DND-41 (cell line): ENCODE measurements around the gene AURKB.
"Not testable (repeated sequence)": the region's sequence is repeated elsewhere in the genome, so short reads cannot be mapped to it uniquely, and the experiment has no call there.

ENCODE experiments used
- ATAC-seq: fragments of 200-7000 bp; cut with Tn5 transposase; 3 replicates; pipeline ENCODE4 v1.9.1; 2021; ENCODE audit warnings: low read depth; ENCODE audit not compliant: insufficient read depth
- DNase-seq: peaks from one replicate; pipeline ENCODE4 v3.0.0-alpha.2; 2020
- H2AFZ ChIP-seq: 2 replicates; pipeline ENCODE4 v1.6.0; 2012; ENCODE audit warnings: low read depth, low read length
- H3K27ac ChIP-seq: 2 replicates; pipeline ENCODE4 v1.5.1; 2012; ENCODE audit warnings: low read length, inconsistent platforms
- H3K27me3 ChIP-seq: fragments of 200-600 bp; sonication (generic); 2 replicates; pipeline ENCODE4 v1.6.0; 2012; ENCODE audit warnings: low read length, mild to moderate bottlenecking, inconsistent platforms; ENCODE audit not compliant: insufficient read depth, poor library complexity
- H3K36me3 ChIP-seq: 2 replicates; pipeline ENCODE4 v1.5.1; 2012; ENCODE audit warnings: low read length, inconsistent platforms; ENCODE audit not compliant: insufficient read depth
- H3K4me1 ChIP-seq: 2 replicates; pipeline ENCODE4 v1.5.1; 2012; ENCODE audit warnings: mild to moderate bottlenecking, low read length; ENCODE audit not compliant: insufficient read depth
- H3K4me2 ChIP-seq: 2 replicates; pipeline ENCODE4 v1.6.0; 2012; ENCODE audit warnings: mild to moderate bottlenecking, moderate library complexity, low read length, inconsistent platforms; ENCODE audit not compliant: insufficient read depth
- H3K4me3 ChIP-seq, 2 experiments: fragments of 200-600 bp in 1 of 2; shearing (Covaris generic) in 1 of 2; 2 replicates each; pipeline ENCODE4 v1.5.1; 2012 to 2016; ENCODE audit warnings: inconsistent platforms in 2 of 2, low read length in 2 of 2, mild to moderate bottlenecking in 2 of 2, low read depth in 1 of 2, moderate library complexity in 1 of 2
- H3K79me2 ChIP-seq: 2 replicates; pipeline ENCODE4 v1.6.0; 2012; ENCODE audit warnings: low read length, inconsistent platforms; ENCODE audit not compliant: insufficient read depth
- H3K9ac ChIP-seq: 2 replicates; pipeline ENCODE4 v1.6.0; 2012; ENCODE audit warnings: low read depth, mild to moderate bottlenecking, inconsistent platforms, low read length, moderate library complexity
- H3K9me3 ChIP-seq: 2 replicates; pipeline ENCODE4 v1.5.1; 2012; ENCODE audit warnings: low read length, moderate library complexity, mild to moderate bottlenecking, inconsistent platforms; ENCODE audit not compliant: insufficient read depth, severe bottlenecking
- H4K20me1 ChIP-seq: 2 replicates; pipeline ENCODE4 v1.6.0; 2012; ENCODE audit warnings: low read length; ENCODE audit not compliant: insufficient read depth
- CTCF ChIP-seq: IDR thresholded peaks from 2 replicates; pipeline ENCODE4 v1.5.1; 2012; ENCODE audit warnings: borderline replicate concordance, low read length, moderate library complexity, mild to moderate bottlenecking; ENCODE audit not compliant: poor library complexity, severe bottlenecking; ENCODE audit errors: extremely low read depth
- EZH2 ChIP-seq: IDR thresholded peaks from 3 replicates; pipeline ENCODE4 v1.6.1; 2012; ENCODE audit warnings: borderline replicate concordance, low read depth, mild to moderate bottlenecking, moderate library complexity, low read length, inconsistent platforms; ENCODE audit not compliant: severe bottlenecking

The AURKB gene

GRCh38 chr17:8222380-8222629 is 11.9 kb upstream of the AURKB start:
- H3K4me3 ChIP-seq = peak overlapping the region; percentile 32 to 81
- H3K9ac ChIP-seq = peak overlapping the region; percentile 89
- DNase-seq = no peak
- peak overlapping the region; percentile 76 for H3K4me2 ChIP-seq
- peak overlapping the region; percentile 84 for H2AFZ ChIP-seq
- H3K79me2 ChIP-seq = no peaks in the 10 kb centered on the region; the same call in 1 of the 2 replicates
- H3K36me3 ChIP-seq = peaks cover 4% of the 10 kb centered on the region
- no peaks in the 10 kb centered on the region for H4K20me1 ChIP-seq
- no peak; the same call in 2 of the 3 replicates for ATAC-seq
- peak overlapping the region; percentile 98 for H3K27ac ChIP-seq
- H3K9me3 ChIP-seq = no peaks in the 10 kb centered on the region
- TF ChIP-seq EZH2 = no peak
- no peak for TF ChIP-seq CTCF
- H3K27me3 ChIP-seq = no peaks in the 10 kb centered on the region
- peaks cover 32% of the 10 kb centered on the region for H3K4me1 ChIP-seq

- Histone ChIP-seq H3K79me2 (no peaks in the 10 kb centered on the region; the same call in 1 of the 2 replicates), H3K36me3 (no peaks in the 10 kb centered on the region), H3K4me1 (peaks cover 32% of the 10 kb centered on the region), H2AFZ (peak overlapping the region; percentile 89), H3K9me3 (no peaks in the 10 kb centered on the region), H3K9ac (peak overlapping the region; percentile 89), H3K27ac (peak overlapping the region; percentile 98), H4K20me1 (no peaks in the 10 kb centered on the region), H3K4me2 (peak overlapping the region; percentile 76), H3K27me3 (no peaks in the 10 kb centered on the region), H3K4me3 (peak overlapping the region; percentile 32 to 81)
- ATAC-seq (peak; percentile 63), DNase-seq (peak; percentile 88)
- no peak for TF ChIP-seq EZH2
- peak; percentile 21 for TF ChIP-seq CTCF
Measured at GRCh38 chr17:8221663-8222379, 11.4 kb upstream of the AURKB start.

GRCh38 chr17:8220783-8221662 is 10.6 kb upstream of the AURKB start:
- Histone ChIP-seq H3K27me3 (no peaks in the 10 kb centered on the region), H3K9me3 (no peaks in the 10 kb centered on the region), H3K4me2 (peak overlapping the region; percentile 76), H2AFZ (peak overlapping the region; percentile 89), H3K4me1 (peaks cover 32% of the 10 kb centered on the region), H3K27ac (peak overlapping the region; percentile 98), H4K20me1 (no peaks in the 10 kb centered on the region), H3K79me2 (no peaks in the 10 kb centered on the region; the same call in 1 of the 2 replicates), H3K36me3 (no peaks in the 10 kb centered on the region), H3K4me3 (peak overlapping the region; percentile 32 to 81; a peak in 3 of 4 replicates), H3K9ac (peak overlapping the region; percentile 89)
- ATAC-seq (peak; percentile 47), DNase-seq (peak; percentile 89)
- TF ChIP-seq CTCF = no peak
- no peak for TF ChIP-seq EZH2

GRCh38 chr17:8214000-8214399 is 3.6 kb upstream of the AURKB start:
- not testable (repeated sequence) for H3K27ac ChIP-seq, H3K4me3 ChIP-seq, ATAC-seq, H4K20me1 ChIP-seq, DNase-seq, H3K4me2 ChIP-seq, H3K27me3 ChIP-seq, H2AFZ ChIP-seq, H3K9ac ChIP-seq, H3K9me3 ChIP-seq
- H3K4me1 ChIP-seq = peaks cover 16% of the 10 kb centered on the region
- peaks cover 12% of the 10 kb centered on the region for H3K36me3 ChIP-seq
- H3K79me2 ChIP-seq = peaks cover 20% of the 10 kb centered on the region
